GM12865 (cell line): Measurements from ENCODE around the gene PDE2A.

Experiments
- DNase-seq: peaks from one replicate; pipeline ENCODE4 v3.0.0; 2010; ENCODE audit warnings: low read depth
- H3K4me3 ChIP-seq: 2 replicates; pipeline ENCODE4 v1.5.1; 2011; ENCODE audit warnings: mild to moderate bottlenecking, low read depth, low read length, control low read depth
- TF ChIP-seq, protein P1 (sequence below): IDR thresholded peaks from 2 replicates; pipeline ENCODE4 v1.5.1; 2011; ENCODE audit warnings: low read length, control low read depth, low read depth, inconsistent platforms; ENCODE audit not compliant: insufficient read depth; ENCODE audit errors: missing control alignments

PDE2A gene

DNA sequence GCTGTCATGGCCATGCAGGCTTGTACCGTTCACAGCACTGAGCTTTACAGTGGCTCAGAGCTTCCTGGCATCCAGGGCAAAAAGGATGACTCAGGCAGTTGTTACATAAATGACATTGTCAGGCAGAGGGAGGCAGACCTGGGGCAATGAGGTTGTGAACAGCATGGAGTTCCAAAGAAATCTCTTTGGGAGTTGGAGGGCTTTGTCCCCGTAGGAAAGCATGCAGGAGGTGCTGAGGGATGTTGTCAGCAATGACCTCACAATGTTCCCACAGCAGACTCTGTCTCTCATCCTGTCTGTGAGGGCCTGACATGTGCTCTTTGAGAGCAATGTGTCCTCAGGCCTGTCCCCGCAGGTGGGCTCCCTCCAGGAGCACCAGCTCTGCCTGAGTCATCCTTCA is 25.9 kb upstream of the PDE2A start:
- H3K4me3 ChIP-seq: no peak overlapping the region
- TF ChIP-seq, protein P1, sequence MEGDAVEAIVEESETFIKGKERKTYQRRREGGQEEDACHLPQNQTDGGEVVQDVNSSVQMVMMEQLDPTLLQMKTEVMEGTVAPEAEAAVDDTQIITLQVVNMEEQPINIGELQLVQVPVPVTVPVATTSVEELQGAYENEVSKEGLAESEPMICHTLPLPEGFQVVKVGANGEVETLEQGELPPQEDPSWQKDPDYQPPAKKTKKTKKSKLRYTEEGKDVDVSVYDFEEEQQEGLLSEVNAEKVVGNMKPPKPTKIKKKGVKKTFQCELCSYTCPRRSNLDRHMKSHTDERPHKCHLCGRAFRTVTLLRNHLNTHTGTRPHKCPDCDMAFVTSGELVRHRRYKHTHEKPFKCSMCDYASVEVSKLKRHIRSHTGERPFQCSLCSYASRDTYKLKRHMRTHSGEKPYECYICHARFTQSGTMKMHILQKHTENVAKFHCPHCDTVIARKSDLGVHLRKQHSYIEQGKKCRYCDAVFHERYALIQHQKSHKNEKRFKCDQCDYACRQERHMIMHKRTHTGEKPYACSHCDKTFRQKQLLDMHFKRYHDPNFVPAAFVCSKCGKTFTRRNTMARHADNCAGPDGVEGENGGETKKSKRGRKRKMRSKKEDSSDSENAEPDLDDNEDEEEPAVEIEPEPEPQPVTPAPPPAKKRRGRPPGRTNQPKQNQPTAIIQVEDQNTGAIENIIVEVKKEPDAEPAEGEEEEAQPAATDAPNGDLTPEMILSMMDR: no peak
- no peak for DNase-seq

GRCh38 chr11:72697814-72698213 is 23.6 kb upstream of the PDE2A start:
- no peak for DNase-seq
- H3K4me3 ChIP-seq: no peak overlapping the region
- TF ChIP-seq, protein P1: no peak

DNA sequence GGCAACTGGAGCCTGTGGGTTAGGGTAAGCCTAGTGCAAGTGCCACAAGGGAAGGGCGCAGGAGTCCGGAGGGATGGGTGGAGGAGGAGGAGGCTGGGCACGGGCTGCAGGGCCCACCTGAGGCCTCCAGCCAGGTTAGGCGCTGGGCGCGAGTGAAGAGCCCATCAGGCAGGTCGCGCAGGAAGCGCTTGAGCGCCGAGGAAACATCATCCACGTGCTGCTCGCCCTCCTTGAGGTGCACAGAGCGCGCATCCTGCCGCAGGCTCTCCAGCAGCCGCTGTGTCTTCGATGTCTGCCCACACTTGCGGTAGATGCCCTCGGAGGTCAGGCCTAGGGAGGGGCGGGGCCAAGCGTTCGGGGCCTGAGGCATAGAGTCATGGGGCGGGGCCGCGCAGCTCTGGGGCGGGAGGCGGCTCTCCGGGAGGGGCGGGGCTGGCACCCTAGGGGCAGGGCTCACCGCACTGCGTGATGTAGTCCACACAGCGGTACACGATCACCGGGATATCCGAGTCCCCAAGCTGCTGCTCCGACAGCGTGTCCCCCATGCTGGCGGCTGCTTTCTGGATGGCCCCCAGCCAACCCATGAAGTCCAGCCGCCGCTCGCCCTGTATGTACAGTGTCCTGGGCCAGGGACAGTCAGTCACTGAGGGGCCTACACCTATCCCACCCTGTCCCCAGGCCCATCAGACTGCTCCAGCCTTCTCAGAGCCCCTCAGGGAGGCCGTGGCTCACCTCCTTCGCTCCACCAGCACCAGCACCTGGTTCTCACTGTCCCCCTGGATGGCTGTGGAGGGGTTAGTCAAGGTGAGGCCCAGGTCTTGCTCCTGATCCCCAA is 22.9 kb upstream of the PDE2A start:
- TF ChIP-seq, protein P1: no peak
- no peak overlapping the region for H3K4me3 ChIP-seq
- no peak for DNase-seq

DNA sequence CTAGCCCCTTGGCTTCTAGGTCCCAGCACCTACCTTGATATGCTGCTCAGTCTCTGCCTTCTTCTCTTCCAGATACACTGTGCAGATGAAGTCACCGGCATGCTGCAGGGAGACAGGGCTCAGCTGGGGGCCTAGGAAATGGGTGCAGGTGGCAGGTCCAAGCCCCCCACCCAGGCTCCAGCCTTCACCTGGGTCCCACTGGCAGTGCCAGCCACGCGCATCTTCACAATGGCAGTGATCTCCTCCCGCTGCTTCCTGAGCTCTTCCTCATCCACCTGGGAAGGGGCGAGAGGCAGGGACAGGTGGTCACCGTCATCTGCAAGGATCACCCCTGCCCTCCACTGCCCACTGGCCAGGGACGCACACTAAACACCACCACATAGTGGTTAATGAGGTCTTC is 21.1 kb upstream of the PDE2A start:
- DNase-seq: no peak
- TF ChIP-seq, protein P1: no peak
- no peak overlapping the region for H3K4me3 ChIP-seq

GRCh38 chr11:72693271-72693968 is 19.2 kb upstream of the PDE2A start:
- H3K4me3 ChIP-seq: no peak overlapping the region
- TF ChIP-seq, protein P1: no peak
- DNase-seq: no peak

GRCh38 chr11:72692498-72693237 is 18.4 kb upstream of the PDE2A start:
- DNase-seq: no peak
- TF ChIP-seq, protein P1: no peak
- H3K4me3 ChIP-seq: no peak overlapping the region
